Endothelial cell of umbilical vein (primary cell): Measurements from ENCODE around the gene NUDT21. TPM values are rescaled to one million over a fixed set of nuclear protein-coding genes. Genes with fewer than 3 reads are reported as not detected.

Source experiments
- BruUV-seq: library from RNA; stranded (reverse); fragments of 400-500 nt; replicated peaks from 2 replicates; lab custom pipeline; 2021; lab: Mats Ljungman, UMichigan
- CTCF ChIA-PET: fragments of 300-600, 350-600 bp; sonication (Branson Sonifier 250); formaldehyde crosslinking; loops from one replicate; lab custom pipeline; 2021; ENCODE audit warnings: antibody characterized with exemption, inconsistent platforms; lab: Charles Lee
- POLR2A ChIA-PET: fragments of 300-600, 350-600 bp; sonication (Branson Sonifier 250); formaldehyde crosslinking; loops from one replicate; lab custom pipeline; 2021; ENCODE audit warnings: antibody characterized with exemption, inconsistent platforms; lab: Charles Lee
- DNase-seq: peaks from one replicate; pipeline ENCODE4 v3.0.0-alpha.2; 2011; ENCODE audit warnings: low read depth, low spot score
- FAIRE-seq: peaks from 2 replicates; lab custom pipeline; 2011; peaks lifted over from hg19 to GRCh38; lab: Jason Lieb, UNC
- H2AFZ ChIP-seq: 2 replicates; pipeline ENCODE4 v1.6.0; 2012; ENCODE audit warnings: low read depth, low read length, control low read depth, inconsistent platforms
- H3K27ac ChIP-seq: 2 replicates; pipeline ENCODE4 v1.5.1; 2011; ENCODE audit warnings: low read depth, mild to moderate bottlenecking, control low read depth, low read length, moderate library complexity; ENCODE audit not compliant: insufficient read depth
- H3K27me3 ChIP-seq, 2 experiments: 2 replicates each; pipeline versions ENCODE4 v1.6.0 to v1.6.1; 2011; ENCODE audit warnings: low read length in 2 of 2, mixed read lengths in 1 of 2; ENCODE audit not compliant: control insufficient read depth in 2 of 2, insufficient read depth in 2 of 2
- H3K36me3 ChIP-seq, 2 experiments: 2 replicates in 1 of 2; 3 replicates in 1 of 2; pipeline ENCODE4 v1.5.1; 2011; ENCODE audit warnings: low read length in 2 of 2, mild to moderate bottlenecking in 1 of 2, moderate library complexity in 1 of 2; ENCODE audit not compliant: control insufficient read depth in 2 of 2, insufficient read depth in 2 of 2; ENCODE audit errors: extremely low read depth in 1 of 2
- H3K4me1 ChIP-seq: 3 replicates; pipeline ENCODE4 v1.5.1; 2011; ENCODE audit warnings: mild to moderate bottlenecking, low read length; ENCODE audit not compliant: control insufficient read depth, insufficient read depth; ENCODE audit errors: extremely low read depth
- H3K4me2 ChIP-seq: 2 replicates; pipeline ENCODE4 v1.6.1; 2011; ENCODE audit warnings: low read length, control low read depth, mixed read lengths; ENCODE audit not compliant: insufficient read depth
- H3K4me3 ChIP-seq, 3 experiments: fragments of 200-600 bp in 1 of 3; sonication (generic), shearing (Covaris generic) in 1 of 3; replicated peaks in 1 of 3; 2 replicates each; pipeline ENCODE4 v1.5.1; 2011 to 2016; ENCODE audit warnings: control low read depth in 3 of 3, low read length in 3 of 3, mild to moderate bottlenecking in 2 of 3, inconsistent platforms in 1 of 3, low read depth in 1 of 3, moderate library complexity in 1 of 3; ENCODE audit not compliant: insufficient read depth in 1 of 3
- H3K79me2 ChIP-seq: 2 replicates; pipeline ENCODE4 v1.6.0; 2012; ENCODE audit warnings: low read length, inconsistent platforms; ENCODE audit not compliant: control insufficient read depth, insufficient read depth
- H3K9ac ChIP-seq: replicated peaks from 2 replicates; pipeline ENCODE3; 2011; ENCODE audit warnings: low read length, control low read depth; ENCODE audit not compliant: insufficient read depth; ENCODE audit errors: extremely low read depth
- H3K9me1 ChIP-seq: replicated peaks from 3 replicates; pipeline ENCODE4 v1.6.0; 2011; ENCODE audit warnings: mild to moderate bottlenecking, low read length; ENCODE audit not compliant: control insufficient read depth, insufficient read depth; ENCODE audit errors: extremely low read depth
- H3K9me3 ChIP-seq: replicated peaks from 2 replicates; pipeline ENCODE4 v1.5.1; 2012; ENCODE audit warnings: low read length, inconsistent platforms; ENCODE audit not compliant: control insufficient read depth, insufficient read depth
- H4K20me1 ChIP-seq: replicated peaks from 2 replicates; pipeline ENCODE3; 2011; ENCODE audit warnings: mild to moderate bottlenecking, low read length; ENCODE audit not compliant: control insufficient read depth, insufficient read depth; ENCODE audit errors: extremely low read depth
- CTCF ChIP-seq, 2 donors: IDR thresholded peaks; 1 replicate in 1 of 2; 2 replicates in 1 of 2; pipeline ENCODE4 v1.5.1; 2011; ENCODE audit warnings: low read length in 2 of 2, mild to moderate bottlenecking in 2 of 2, moderate library complexity in 2 of 2, control low read depth in 1 of 2, inconsistent platforms in 1 of 2, low read depth in 1 of 2; ENCODE audit not compliant: insufficient read depth in 1 of 2; ENCODE audit errors: extremely low read depth in 1 of 2
- EZH2 ChIP-seq: IDR thresholded peaks from 2 replicates; pipeline ENCODE4 v1.6.1; 2012; ENCODE audit warnings: borderline replicate concordance, low read depth, mild to moderate bottlenecking, moderate library complexity, low read length, inconsistent platforms; ENCODE audit not compliant: severe bottlenecking
- FOS ChIP-seq: IDR thresholded peaks from 2 replicates; pipeline ENCODE4 v1.6.1; 2011; ENCODE audit warnings: mild to moderate bottlenecking, low read length, moderate library complexity, borderline replicate concordance; ENCODE audit not compliant: insufficient read depth
- GATA2 ChIP-seq: IDR thresholded peaks from 2 replicates; pipeline ENCODE4 v1.7.0; 2011; ENCODE audit warnings: low read depth, mild to moderate bottlenecking, moderate library complexity, mixed read lengths, low read length; ENCODE audit not compliant: insufficient read length, insufficient read depth
- JUN ChIP-seq: IDR thresholded peaks from 2 replicates; pipeline ENCODE4 v1.6.1; 2011; ENCODE audit warnings: borderline replicate concordance, low read depth; ENCODE audit not compliant: insufficient read length, insufficient read depth
- MAX ChIP-seq: IDR thresholded peaks from 2 replicates; pipeline ENCODE4 v1.6.1; 2011; ENCODE audit not compliant: insufficient read depth, insufficient read length
- MYC ChIP-seq: IDR thresholded peaks from one replicate; pipeline ENCODE4 v1.6.1; 2011; ENCODE audit warnings: mild to moderate bottlenecking, low read depth, low read length
- POLR2A ChIP-seq: IDR thresholded peaks from 2 replicates; pipeline ENCODE4 v1.6.1; 2012; ENCODE audit warnings: low read depth, mild to moderate bottlenecking, control low read depth, low read length
- POLR2AphosphoS5 ChIP-seq: IDR thresholded peaks from 2 replicates; pipeline ENCODE4 v1.6.1; 2012; ENCODE audit warnings: low read depth, mild to moderate bottlenecking, control low read depth, low read length, moderate library complexity; ENCODE audit not compliant: insufficient read depth
- dilution Hi-C: fragments of 300-500 bp; cut with MboI; formaldehyde crosslinking; loops from one replicate; pipeline ENCODE4 v1.15.0; 2019; ENCODE audit warnings: low sequenced_read_pairs; ENCODE audit not compliant: extremely low pct_ligation_motif_present
- intact Hi-C: fragments of 100-400 bp; cut with micrococcal nuclease; formaldehyde crosslinking; loops from one replicate; pipeline ENCODE4 v1.10.0; 2022
- polyA plus RNA-seq, 4 experiments: library from polyadenylated mRNA; depleted of rRNA in 3 of 4; stranded (reverse) in 3 of 4; unstranded in 1 of 4; fragments of >200 nt; gene quantifications; 2 replicates each; pipeline versions ENCODE4 v1.2.1 to v1.2.3, GENCODE V29; 2011 to 2012; ENCODE audit warnings: missing spikeins in 1 of 4
- total RNA-seq: library from RNA; stranded (reverse); gene quantifications from 2 replicates; pipeline ENCODE4 v1.2.3, GENCODE V29; 2021

NUDT21 gene
- total and polyA plus RNA-seq, 2 donors (not counting 3 experiments of a cell fraction or from before 2014, with no cell fraction given) = 56.4 to 158 TPM

GRCh38 chr16:56399486-56399885, 51.6 kb downstream of the NUDT21 start:
- POLR2A ChIA-PET = no interaction called here
- TF ChIP-seq POLR2AphosphoS5 (no peak), POLR2A (no peak), MAX (no peak), GATA2 (no peak), EZH2 (no peak), FOS (no peak), JUN (no peak), MYC (no peak), CTCF (IDR thresholded peaks at IDR 0.05; ENCODE audit: extremely low read depth in 1 of 2, insufficient read depth in 1 of 2, low read depth in 1 of 2, low read length in 2 of 2) (no peak)
- BruUV-seq = no TSS peak
- H3K27me3 ChIP-seq = no peaks in the 10 kb centered on the region
- CTCF ChIA-PET = interaction anchor here (1.2 kb wide), 1 partner anchor 10 kb away, joined by 3 read pairs; no protein-coding TSS in a partner anchor
- no peak overlapping the region for H3K9ac ChIP-seq
- no peak overlapping the region for H3K4me2 ChIP-seq
- H3K4me1 ChIP-seq = no peaks in the 10 kb centered on the region
- intact Hi-C loops = no loop called here
- dilution Hi-C loops = no loop called here
- no peaks in the 10 kb centered on the region for H3K9me3 ChIP-seq
- no peak overlapping the region for H2AFZ ChIP-seq
- H3K9me1 ChIP-seq = no peaks in the 10 kb centered on the region
- no peak for FAIRE-seq
- no peaks in the 10 kb centered on the region for H4K20me1 ChIP-seq
- peaks cover 10 to 12% of the 10 kb centered on the region in 2 experiments for H3K36me3 ChIP-seq
- no peak overlapping the region for H3K27ac ChIP-seq
- no peak overlapping the region for H3K4me3 ChIP-seq
- H3K79me2 ChIP-seq = no peaks in the 10 kb centered on the region
- DNase-seq = no peak
